Subcutaneous adipose tissue (tissue), 4 donors: ENCODE measurements around the gene DBN1. TPM values are rescaled to one million over a fixed set of nuclear protein-coding genes. Genes with fewer than 3 reads are reported as not detected.

ENCODE experiments used
- total RNA-seq, 4 donors: library from RNA; depleted of rRNA; stranded (reverse); fragments of >200 nt; gene quantifications; one replicate each; pipeline ENCODE4 v1.1.0, GENCODE V29; 2016
- TF ChIP-seq, protein P1 (sequence below): fragments of 450-650 bp; IDR thresholded peaks from one replicate; pipeline ENCODE4 v1.5.1; 2016; ENCODE audit warnings: low read depth, mild to moderate bottlenecking, control low read depth, antibody characterized with exemption, moderate library complexity

DBN1 gene
- total RNA-seq, 4 donors from 2014 or later = 25.2 to 50.9 (median 37.6) TPM

DNA sequence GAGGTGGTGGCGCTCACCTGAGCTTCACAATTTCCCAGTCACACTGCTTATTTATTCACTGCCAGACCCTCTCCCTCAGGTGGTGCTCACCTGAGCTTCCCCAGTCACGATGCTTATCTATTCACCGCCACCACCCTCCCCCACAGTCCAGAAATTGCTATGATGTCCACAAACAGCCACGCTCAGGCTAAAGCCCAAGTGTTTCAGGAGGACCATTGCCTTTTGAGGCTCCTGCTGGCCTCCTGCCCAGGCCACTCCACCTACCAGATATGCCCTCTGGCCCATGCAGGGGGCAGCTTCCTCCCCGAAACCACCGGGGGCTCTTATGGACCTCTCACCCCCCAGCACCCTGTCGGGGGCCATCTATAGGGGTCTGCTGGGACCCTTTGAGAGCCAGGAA lies 19.4 kb upstream of the DBN1 start:
- TF ChIP-seq, protein P1, sequence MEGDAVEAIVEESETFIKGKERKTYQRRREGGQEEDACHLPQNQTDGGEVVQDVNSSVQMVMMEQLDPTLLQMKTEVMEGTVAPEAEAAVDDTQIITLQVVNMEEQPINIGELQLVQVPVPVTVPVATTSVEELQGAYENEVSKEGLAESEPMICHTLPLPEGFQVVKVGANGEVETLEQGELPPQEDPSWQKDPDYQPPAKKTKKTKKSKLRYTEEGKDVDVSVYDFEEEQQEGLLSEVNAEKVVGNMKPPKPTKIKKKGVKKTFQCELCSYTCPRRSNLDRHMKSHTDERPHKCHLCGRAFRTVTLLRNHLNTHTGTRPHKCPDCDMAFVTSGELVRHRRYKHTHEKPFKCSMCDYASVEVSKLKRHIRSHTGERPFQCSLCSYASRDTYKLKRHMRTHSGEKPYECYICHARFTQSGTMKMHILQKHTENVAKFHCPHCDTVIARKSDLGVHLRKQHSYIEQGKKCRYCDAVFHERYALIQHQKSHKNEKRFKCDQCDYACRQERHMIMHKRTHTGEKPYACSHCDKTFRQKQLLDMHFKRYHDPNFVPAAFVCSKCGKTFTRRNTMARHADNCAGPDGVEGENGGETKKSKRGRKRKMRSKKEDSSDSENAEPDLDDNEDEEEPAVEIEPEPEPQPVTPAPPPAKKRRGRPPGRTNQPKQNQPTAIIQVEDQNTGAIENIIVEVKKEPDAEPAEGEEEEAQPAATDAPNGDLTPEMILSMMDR = no peak

DNA sequence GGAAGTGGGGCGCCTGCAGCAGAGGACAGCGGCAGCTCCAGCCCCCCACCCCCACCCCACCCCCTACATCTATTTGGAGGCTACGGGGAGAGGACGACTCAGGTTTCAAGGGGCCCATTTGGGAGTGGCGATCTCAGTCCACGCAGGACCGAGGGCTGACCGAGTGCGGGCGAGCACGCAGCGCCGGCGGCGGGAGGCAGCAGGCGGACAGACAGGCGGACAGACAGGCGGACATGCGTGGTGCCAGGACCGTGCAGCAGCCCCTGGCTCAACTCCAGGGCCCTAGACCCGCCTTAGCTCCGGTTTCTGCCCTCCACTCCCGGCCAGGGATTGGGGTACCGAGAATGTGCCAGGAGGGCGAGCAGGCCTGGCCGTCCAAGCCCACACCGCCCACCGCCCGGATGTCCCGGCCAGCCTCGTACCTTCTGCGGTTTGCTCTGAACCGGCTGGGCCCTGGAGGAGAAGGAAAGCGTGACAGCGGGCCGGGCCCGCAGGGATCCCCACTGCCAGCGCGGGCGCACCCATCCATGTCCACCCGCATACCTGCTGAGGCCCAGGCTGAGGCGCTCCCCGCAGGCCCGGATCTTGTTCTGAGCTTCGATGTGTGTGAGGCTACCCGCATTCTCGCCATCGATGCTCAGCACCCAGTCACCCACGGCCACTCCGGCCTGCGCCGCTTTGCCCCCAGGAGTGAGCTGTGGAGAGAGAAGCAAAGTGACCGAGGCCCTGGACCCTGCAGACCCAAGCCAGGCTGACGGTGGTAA lies 18.7 kb upstream of the DBN1 start:
- TF ChIP-seq, protein P1 = no peak

DNA sequence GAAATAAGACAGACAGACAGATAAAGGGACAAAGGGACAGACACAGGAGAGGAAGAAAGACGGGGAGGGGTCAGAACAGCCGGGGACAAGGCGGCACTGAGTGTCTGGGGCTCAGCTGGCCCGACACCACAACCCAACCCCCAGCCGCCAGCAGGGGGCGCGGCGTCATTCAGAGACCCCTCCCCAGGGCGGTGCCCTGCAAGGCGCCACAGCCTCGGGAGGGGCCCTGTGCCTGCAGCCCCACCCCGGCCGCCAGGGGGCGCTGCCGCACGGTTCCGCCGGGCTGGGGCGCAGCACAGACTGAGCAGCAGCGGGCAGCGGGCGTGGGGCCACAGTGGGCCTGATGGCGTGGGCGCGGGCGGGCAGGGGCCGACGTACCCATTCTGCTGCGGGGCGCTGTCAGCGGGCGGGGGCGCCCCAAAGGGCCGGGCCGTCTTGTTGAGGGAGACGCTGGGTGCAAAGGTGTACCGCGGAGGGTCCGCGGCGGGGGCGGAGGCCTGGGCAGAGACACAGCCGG lies 18.1 kb upstream of the DBN1 start:
- TF ChIP-seq, protein P1 = no peak

DNA sequence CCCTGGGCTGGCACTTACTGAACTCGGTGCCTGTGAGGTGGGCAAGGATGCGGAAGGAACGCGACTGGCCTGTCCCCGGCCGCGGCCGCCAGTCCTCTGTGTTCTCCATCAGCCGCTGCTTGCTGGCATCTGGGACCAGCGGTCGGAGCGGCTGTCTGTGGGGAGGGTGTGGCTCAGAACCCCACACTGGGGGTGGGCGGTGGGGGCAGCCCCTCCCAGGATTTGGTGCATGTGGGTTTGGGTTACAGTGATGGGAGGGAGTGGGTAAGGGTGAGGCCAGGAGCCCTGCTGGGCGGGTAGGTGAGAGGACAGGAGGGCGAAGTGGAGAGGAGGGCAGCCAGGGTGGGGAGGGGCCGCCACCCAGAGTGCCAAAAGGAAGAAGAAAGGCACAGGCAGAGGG lies 17.6 kb upstream of the DBN1 start:
- TF ChIP-seq, protein P1 = no peak

DNA sequence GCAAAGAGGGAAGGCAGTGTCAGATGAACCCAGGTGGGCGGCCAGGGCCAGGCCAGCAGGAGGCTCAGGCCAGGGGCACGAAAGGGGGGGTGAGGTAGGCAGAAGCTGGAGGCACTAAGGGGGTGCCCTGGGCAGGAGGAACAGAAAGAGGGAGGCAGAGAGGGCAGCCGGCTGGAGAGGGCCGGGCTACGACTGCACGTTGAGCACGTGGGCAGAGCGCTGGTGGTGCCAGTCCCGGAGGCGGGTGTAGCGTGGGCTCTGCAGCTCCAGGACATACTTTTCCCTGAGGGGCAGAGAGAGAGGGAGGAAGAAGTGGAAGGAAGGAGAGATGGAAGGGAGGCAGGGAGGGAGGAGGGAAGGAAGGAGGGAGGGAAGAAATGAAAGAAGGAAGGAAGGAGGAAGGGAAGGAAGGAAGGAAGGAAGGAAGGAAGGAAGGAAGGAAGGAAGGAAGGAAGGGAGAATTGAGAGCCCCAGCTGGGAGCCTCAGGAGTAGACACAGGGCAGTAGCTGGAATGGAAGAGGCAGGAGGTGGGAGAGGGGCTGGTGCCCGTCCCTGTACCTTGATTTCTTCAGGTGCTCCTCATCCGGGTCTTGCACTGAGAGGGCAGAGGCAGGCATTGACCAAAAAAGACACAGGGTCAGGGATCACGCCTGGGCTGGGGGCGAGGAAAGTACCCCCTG lies 17.0 kb upstream of the DBN1 start:
- TF ChIP-seq, protein P1 = no peak

DNA sequence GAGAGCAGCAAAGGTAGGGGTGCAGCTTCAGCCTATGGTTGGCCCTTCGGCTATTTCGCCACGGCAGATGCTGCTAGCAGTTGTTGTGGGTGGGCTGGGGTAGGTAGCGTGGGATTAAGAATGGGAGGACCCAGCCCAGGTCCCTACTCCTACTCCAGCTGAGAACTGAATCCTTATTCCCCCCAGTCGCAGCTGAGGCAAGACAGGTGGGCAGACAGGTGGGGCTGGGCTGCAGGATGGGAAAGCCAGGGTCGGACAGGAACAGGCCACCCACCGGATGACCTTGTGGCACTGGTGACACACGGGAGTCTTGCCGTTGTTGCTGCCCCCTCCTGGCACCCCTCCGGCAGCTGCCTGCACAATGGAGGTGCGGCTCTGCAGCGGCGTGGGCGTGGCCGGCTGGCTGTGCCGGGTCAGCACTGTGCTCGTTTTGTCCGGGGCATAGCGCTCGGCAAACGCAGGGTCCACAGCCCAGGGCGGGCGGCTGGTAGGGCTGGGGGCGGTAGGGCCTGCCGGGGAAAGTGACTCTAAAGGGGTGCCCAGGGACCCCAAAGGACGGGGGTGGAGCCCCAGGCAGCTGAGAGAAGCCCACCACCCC lies 15.8 kb upstream of the DBN1 start:
- TF ChIP-seq, protein P1 = no peak

DNA sequence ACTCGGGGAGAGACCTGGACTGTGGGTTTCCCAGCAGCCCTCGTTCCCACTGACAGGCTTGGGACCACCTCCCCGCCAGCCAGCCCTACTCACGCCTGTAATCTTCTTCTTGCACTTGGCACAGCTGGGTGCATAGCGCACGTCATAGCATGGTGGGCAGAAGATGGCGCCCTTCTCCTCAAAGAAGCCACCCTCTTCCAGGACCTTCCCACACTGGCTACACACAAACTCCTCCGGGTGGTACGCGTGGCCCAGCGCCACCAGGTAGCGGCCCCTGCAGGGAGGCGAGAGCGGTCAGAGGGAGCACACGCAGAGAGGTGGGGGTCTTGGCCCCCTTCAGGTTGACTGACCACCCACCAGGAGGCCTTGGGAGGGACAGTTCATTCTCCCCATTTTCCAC lies 14.5 kb upstream of the DBN1 start:
- TF ChIP-seq, protein P1 = no peak
